NCI-H2171 (cell line): Measurements from ENCODE around the gene SLC35E3.

Source experiments
- DNase-seq: peaks from one replicate; lab custom pipeline; 2025; lab: John Stamatoyannopoulos, UW

SLC35E3 gene

GRCh38 chr12:68771223-68771925 is 25.4 kb downstream of the SLC35E3 start:
- DNase-seq: no peak

DNA sequence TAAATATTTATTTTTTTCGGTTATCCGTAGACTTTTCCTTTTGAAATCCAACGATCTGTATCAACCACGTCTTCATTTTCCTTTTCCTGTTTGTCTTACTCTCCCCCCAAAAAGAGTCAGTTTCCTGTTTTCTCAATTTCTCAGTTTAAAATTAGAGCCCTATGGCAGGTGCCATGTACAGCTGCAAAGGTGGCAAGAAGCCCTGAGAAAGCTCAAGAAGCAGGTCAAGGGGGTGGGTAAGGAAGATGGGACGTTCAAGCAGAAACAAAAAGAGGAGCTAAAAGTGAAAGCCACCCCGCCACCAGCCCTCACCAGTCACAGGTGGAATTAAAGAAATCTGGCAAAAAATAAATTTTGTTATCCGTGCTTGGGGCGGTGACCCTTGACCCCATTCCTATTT is 26.7 kb downstream of the SLC35E3 start:
- DNase-seq: no peak

DNA sequence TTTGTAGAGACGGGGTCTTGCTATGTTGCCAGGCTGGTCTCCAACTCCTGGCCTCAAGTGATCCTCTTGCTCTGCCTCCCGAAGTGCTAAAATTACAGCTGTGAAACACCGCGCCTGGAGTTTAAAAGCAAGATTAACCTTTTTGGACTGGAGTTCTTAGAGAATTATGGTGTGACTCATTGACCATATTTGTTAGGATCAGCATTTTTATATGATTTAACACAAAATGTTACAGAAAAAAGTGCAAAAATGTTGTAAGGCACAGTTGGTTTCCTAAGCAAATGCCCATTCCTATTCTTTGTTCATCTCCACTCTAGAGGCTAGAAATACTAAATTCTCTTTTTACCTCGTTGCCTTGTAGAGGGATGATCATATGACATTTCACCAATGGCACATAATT is 27.6 kb downstream of the SLC35E3 start:
- no peak for DNase-seq

GRCh38 chr12:68775121-68775630 is 29.2 kb downstream of the SLC35E3 start:
- DNase-seq: no peak

DNA sequence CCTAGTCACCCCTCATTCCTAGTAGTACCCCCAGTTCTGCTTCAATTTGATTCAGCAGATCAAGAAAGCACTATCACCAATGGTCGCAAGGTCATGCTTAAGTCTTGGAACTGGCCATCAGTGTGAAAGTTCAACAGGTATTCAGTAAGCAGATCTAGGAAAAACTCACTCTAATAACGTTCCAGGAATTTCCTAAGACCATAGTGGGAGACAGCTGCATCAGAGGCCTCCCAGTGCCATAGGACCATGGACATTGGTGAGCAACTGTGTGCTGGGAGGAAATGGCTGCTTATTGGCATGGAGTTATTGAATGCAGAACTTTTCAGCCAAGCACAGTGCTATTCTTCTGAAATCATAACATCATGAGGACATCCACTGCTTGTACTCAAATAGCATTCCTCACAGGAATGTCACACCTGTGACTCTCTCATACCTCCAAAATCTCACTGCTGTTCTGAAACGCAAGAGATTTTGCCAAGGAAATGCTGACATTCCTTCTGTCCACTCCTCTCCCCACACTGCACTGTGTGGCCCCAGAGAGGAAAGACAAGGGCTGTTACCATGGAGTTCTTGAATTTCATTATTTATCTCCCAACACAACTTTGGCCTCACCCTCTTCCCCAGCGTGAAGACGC is 31.1 kb downstream of the SLC35E3 start:
- DNase-seq: no peak

GRCh38 chr12:68779280-68779679 is 33.3 kb downstream of the SLC35E3 start:
- DNase-seq: no peak

DNA sequence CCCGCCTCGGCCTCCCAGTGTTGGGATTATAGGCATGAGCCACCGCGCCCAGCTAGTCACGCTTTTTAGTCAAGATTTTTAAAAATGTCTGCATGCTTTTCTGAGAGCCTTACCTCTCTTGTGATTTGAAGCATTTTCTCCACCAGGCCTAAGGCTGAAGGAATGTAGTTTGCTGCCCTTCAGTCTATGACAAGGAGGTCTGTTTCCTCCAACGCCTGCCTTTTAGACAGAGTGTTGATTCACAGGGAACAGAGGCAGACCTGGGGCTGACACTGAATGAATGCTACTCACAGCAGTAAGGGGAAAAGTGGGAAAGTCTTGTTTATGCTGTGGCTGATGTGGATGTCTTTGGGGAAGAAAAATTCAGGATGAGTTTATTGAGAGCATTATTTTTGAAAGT is 34.8 kb downstream of the SLC35E3 start:
- no peak for DNase-seq

- DNase-seq: no peak
Measured at GRCh38 chr12:68781728-68782127, 35.8 kb downstream of the SLC35E3 start.

DNA sequence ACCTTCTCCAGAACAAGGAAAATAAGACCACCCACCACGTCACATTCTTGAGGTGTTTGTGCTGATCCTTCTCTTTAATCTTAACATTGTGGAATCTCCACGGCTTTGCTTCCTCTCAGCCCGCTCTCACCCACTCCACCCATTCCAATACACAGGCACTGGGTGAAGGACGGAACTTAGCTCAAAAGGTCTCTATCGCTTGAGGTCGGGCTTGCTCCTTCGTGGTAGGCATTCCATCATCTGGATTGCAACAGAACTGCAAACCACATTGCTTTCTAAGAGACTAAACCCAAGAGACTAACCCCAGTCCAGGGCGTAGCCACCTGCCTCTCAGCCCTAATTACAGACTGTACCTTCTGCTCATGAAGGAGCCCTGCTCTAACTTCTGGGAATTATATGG is 38.0 kb downstream of the SLC35E3 start:
- no peak for DNase-seq

GRCh38 chr12:68785358-68785757 is 39.4 kb downstream of the SLC35E3 start:
- DNase-seq: no peak

GRCh38 chr12:68785823-68786222 is 39.8 kb downstream of the SLC35E3 start:
- no peak for DNase-seq

DNA sequence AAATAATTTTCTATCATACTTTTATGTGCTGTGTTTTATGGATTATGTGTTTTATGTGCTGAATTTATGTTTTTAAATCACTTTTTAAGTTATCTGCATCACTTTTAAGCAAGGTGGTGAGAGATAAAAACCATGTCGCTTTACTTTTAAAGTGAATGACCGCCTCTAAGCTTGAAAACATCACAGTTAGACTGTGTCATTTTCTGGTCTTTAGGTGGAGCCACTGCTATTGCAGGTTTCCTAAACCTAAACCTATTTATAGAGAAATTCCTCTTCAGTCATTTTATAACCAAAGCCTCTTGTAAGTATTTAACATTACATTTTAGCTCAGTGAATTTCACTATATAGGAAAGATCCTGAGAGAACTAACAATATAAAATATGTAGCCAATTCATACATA is 41.0 kb downstream of the SLC35E3 start:
- DNase-seq: no peak

DNA sequence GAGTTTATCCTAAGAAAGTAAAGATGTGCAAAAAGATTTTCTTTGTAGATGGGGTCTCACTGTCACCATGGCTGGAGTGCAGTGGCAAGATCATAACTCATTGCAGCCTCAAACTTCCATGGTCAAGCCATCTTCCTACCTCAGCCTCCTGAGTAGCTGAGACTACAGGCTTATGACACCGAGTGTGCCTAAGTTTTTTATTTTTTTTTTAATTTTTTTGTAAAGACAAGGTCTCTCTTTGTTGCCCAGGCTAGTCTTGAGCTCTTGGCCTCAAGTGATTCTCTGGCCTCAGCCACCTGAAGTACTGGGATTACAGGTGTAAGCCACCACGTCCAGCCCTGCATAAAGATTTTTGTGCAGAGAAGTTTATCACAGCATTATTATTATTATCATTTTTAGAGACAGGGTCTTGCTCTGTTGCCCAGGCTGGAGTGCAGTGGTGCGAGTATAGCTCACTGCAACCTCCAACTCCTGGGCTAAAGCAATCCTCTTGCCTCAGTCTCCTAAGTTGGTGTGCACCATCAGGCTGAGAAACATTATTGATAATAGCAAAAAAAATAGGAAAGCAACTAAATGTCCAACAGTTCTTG is 42.7 kb downstream of the SLC35E3 start:
- DNase-seq: no peak

DNA sequence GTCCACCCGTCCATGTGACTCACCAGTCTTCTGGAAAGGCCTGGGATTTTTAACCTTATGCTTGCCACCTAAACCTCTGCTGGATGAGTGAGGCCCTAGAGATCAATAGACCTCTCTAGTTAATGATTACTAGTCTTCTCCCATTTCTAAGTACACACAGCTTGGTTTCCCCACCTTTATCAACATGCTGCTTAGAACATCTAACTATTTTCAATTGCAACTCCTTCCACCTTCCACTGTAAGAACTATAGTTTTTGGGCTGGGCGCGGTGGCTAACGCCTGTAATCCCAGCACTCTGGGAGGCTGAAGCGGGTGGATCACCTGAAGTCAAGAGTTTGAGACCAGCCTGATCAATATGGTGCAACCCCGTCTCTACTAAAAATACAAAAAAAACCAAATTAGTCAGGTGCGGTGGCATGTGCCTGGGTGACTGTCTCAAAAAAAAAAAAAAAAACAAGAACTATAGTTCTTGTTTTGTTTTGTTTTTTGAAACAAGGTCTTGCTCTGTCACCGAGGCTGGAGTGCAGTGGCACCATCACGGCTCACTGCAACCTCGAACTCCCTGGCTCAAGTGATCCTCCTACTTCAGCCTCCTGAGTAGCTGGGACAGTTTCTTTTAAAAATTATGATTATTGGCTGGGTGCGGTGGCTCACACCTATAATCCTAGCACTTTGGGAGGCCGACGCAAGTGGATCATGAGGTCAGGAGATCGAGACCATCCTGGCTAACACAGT is 43.3 kb downstream of the SLC35E3 start:
- no peak for DNase-seq

GRCh38 chr12:68790081-68790951 is 44.3 kb downstream of the SLC35E3 start:
- no peak for DNase-seq

GRCh38 chr12:68790952-68791234 is 44.9 kb downstream of the SLC35E3 start:
- DNase-seq: no peak

- no peak for DNase-seq
Measured at GRCh38 chr12:68791897-68792481, 46.0 kb downstream of the SLC35E3 start.

DNA sequence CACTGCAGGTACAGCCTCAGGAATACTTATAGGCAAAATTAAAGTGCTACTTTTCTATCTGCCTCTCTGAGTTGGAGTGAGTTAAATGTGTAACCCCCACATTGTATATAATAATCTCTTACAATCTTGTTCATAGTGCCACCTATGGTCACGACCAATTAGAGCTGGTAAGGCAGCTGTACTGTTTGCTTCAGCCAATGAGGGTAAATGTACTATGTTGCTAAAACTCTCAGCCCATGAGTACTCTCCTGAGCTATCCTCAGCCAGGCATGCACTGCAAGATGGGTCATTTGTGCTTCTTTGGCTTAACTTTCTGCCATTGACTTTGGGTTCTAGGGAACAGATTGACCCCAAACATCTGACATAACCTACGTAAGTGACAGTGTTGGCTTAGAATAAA is 47.0 kb downstream of the SLC35E3 start:
- DNase-seq: no peak

GRCh38 chr12:68793436-68793835 is 47.5 kb downstream of the SLC35E3 start:
- DNase-seq: no peak

DNA sequence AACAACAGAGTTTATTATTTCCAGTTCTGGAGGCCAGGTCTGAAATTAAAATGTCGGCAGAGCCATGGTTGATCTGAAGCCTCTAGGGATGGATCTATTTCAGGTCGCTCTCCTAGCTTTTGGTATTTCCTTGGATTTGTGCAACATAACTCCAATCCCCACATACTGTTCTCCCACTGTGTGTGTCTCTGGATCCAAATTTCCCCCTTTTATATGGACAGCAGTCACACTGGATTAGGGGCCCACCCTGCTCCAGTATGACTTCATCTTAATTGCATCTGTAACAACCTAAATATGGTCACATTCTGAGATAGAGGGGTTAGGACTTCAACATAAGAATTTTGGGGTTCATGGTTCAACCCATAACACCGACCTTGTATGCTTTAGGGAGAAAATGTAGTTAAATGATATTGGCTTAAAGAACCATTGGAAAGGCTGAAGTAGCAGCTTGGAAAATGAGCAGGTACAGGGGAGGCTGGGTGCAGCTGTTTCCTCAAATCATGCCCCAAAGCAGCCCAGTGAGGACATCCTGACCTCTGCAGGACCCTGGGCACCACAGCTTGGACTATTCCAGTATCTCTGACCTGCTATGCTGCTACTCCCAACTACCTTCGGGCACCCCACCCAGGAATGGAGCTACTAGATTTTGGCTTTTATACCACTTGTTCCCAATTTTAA is 48.1 kb downstream of the SLC35E3 start:
- DNase-seq: no peak

- DNase-seq: no peak
Measured at GRCh38 chr12:68794653-68795251, 48.8 kb downstream of the SLC35E3 start.
